ENCODE measurements around the gene OR52A1. TPM values are rescaled to one million over a fixed set of nuclear protein-coding genes. Genes with fewer than 3 reads are reported as not detected.

The OR52A1 gene
- total and polyA plus RNA-seq, 2 donors (not counting 3 experiments of a cell fraction or from before 2014, with no cell fraction given): not detected

DNA sequence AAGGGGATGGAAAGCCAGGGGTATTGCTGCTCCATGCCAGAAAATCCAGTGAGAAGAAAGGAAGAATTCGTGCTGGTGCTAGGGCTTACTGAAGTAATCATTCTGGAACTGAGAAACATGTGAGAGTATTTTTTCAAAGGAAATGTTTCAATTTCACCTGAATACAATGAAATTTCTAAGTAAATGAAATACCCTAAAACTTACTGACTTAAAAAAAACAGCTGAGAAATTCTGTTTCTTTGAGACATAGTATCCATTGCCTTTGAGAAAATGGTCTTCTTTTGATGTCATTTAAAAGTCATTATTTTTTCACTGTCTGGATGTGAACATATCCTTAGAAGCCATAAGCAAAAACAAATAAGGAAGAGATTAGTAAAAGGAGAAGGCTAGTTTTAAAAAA, 46.0 kb upstream of the OR52A1 start, which contains the start of gene OR51V1:
Gene OR51V1 (minus strand): TSS at position 101 of the 400 bp plus-strand sequence. CDS start 0 bp downstream, at position 101.
- no peaks in the 10 kb centered on the region for H3K4me1 ChIP-seq (ENCODE audit: control insufficient read depth, extremely low read depth, insufficient read depth, low read length)
- H3K27ac ChIP-seq (ENCODE audit: insufficient read depth, low read depth, low read length): no peak within 1 kb of the TSS
- no peak within 1 kb of the TSS for H3K4me3 ChIP-seq (replicated peaks in 1 of 3; ENCODE audit: insufficient read depth in 1 of 3, low read depth in 1 of 3, low read length in 3 of 3)
- dilution Hi-C loops (cut with MboI; ENCODE audit: extremely low pct_ligation_motif_present, low sequenced_read_pairs) (no loop called here), intact Hi-C loops (cut with micrococcal nuclease) (no loop called here)
- no peaks in the 10 kb centered on the region for H4K20me1 ChIP-seq (replicated peaks; ENCODE audit: control insufficient read depth, extremely low read depth, insufficient read depth, low read length)
- no peaks in the 10 kb centered on the region for H3K36me3 ChIP-seq (ENCODE audit: control insufficient read depth in 2 of 2, extremely low read depth in 1 of 2, insufficient read depth in 2 of 2, low read length in 2 of 2)
- H3K9me1 ChIP-seq (replicated peaks; ENCODE audit: control insufficient read depth, extremely low read depth, insufficient read depth, low read length): no peaks in the 10 kb centered on the region
- H3K9me3 ChIP-seq (replicated peaks; ENCODE audit: control insufficient read depth, insufficient read depth, low read length): no peaks in the 10 kb centered on the region
- no peak within 1 kb of the TSS for H2AFZ ChIP-seq (ENCODE audit: low read depth, low read length)
- no TSS peak for BruUV-seq (replicated peaks)
- ChIA-PET CTCF (interaction anchor here (1.2 to 3.9 kb wide), 2 partner anchors 90 to 180 kb away, joined by 5 to 39 read pairs; no protein-coding TSS in a partner anchor), POLR2A (no interaction called here)
- peaks cover 0 to 2% of the 10 kb centered on the region in 2 experiments for H3K27me3 ChIP-seq (ENCODE audit: control insufficient read depth in 2 of 2, insufficient read depth in 2 of 2, low read length in 2 of 2)
- no peaks in the 10 kb centered on the region for H3K79me2 ChIP-seq (ENCODE audit: control insufficient read depth, insufficient read depth, low read length)
- FAIRE-seq (no peak), DNase-seq (ENCODE audit: low read depth, low spot score) (no peak)
- TF ChIP-seq POLR2A (IDR thresholded peaks at IDR 0.05; ENCODE audit: low read depth, low read length) (no peak), POLR2AphosphoS5 (IDR thresholded peaks at IDR 0.05; ENCODE audit: insufficient read depth, low read depth, low read length) (no peak), MYC (IDR thresholded peaks at IDR 0.05; ENCODE audit: low read depth, low read length) (no peak), JUN (IDR thresholded peaks at IDR 0.05; ENCODE audit: borderline replicate concordance, insufficient read depth, insufficient read length, low read depth) (no peak), EZH2 (IDR thresholded peaks at IDR 0.05; ENCODE audit: borderline replicate concordance, low read depth, low read length, severe bottlenecking) (no peak), GATA2 (IDR thresholded peaks at IDR 0.05; ENCODE audit: insufficient read depth, insufficient read length, low read depth, low read length) (no peak), FOS (IDR thresholded peaks at IDR 0.05; ENCODE audit: borderline replicate concordance, insufficient read depth, low read length) (no peak)
- TF ChIP-seq, protein P1, sequence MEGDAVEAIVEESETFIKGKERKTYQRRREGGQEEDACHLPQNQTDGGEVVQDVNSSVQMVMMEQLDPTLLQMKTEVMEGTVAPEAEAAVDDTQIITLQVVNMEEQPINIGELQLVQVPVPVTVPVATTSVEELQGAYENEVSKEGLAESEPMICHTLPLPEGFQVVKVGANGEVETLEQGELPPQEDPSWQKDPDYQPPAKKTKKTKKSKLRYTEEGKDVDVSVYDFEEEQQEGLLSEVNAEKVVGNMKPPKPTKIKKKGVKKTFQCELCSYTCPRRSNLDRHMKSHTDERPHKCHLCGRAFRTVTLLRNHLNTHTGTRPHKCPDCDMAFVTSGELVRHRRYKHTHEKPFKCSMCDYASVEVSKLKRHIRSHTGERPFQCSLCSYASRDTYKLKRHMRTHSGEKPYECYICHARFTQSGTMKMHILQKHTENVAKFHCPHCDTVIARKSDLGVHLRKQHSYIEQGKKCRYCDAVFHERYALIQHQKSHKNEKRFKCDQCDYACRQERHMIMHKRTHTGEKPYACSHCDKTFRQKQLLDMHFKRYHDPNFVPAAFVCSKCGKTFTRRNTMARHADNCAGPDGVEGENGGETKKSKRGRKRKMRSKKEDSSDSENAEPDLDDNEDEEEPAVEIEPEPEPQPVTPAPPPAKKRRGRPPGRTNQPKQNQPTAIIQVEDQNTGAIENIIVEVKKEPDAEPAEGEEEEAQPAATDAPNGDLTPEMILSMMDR (IDR thresholded peaks at IDR 0.05; ENCODE audit: extremely low read depth in 1 of 2, insufficient read depth in 1 of 2, low read depth in 1 of 2, low read length in 2 of 2): no peak
- TF ChIP-seq, protein P2, sequence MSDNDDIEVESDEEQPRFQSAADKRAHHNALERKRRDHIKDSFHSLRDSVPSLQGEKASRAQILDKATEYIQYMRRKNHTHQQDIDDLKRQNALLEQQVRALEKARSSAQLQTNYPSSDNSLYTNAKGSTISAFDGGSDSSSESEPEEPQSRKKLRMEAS (IDR thresholded peaks at IDR 0.05; ENCODE audit: insufficient read depth, insufficient read length): no peak
- H3K9ac ChIP-seq (replicated peaks; ENCODE audit: extremely low read depth, insufficient read depth, low read length): no peak within 1 kb of the TSS
- H3K4me2 ChIP-seq (ENCODE audit: insufficient read depth, low read length): no peak within 1 kb of the TSS

Data from endothelial cell of umbilical vein (primary cell).